Mammary epithelial cell (primary cell): ENCODE results near the gene PARVA.

Experiments used
- EZH2 ChIP-seq: IDR thresholded peaks from 2 replicates; pipeline ENCODE4 v1.6.1; 2012; ENCODE audit warnings: low read length, inconsistent platforms, borderline replicate concordance
- TF ChIP-seq, protein P1 (sequence below), 2 donors: IDR thresholded peaks in 1 of 2; conservative IDR thresholded peaks in 1 of 2; 2 replicates each; pipeline ENCODE4 v1.5.1; 2011 to 2012; ENCODE audit warnings: inconsistent platforms in 2 of 2, low read length in 2 of 2, mild to moderate bottlenecking in 2 of 2, control low read depth in 1 of 2, low read depth in 1 of 2; ENCODE audit not compliant: insufficient read depth in 1 of 2; ENCODE audit errors: extremely low read depth in 1 of 2

DNA sequence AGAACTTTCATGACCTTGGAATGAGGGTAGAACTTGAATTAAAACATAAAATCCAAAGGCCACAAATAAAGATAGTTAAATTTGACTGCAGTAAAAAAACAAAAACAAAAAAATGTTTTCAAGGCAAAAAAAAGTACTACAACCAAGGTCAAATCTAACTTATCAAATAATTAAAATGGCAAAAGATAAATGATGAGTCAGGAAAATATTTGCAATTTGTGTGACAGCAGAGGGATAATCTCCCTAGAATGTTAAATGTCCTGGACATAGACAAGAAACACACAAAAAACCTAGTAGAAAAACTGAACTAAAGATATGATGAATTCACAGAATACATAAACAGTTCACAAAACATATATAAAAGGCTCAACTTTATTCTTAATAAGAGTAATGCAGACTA lies 186.6 kb downstream of the PARVA start:
- TF ChIP-seq, protein P1, sequence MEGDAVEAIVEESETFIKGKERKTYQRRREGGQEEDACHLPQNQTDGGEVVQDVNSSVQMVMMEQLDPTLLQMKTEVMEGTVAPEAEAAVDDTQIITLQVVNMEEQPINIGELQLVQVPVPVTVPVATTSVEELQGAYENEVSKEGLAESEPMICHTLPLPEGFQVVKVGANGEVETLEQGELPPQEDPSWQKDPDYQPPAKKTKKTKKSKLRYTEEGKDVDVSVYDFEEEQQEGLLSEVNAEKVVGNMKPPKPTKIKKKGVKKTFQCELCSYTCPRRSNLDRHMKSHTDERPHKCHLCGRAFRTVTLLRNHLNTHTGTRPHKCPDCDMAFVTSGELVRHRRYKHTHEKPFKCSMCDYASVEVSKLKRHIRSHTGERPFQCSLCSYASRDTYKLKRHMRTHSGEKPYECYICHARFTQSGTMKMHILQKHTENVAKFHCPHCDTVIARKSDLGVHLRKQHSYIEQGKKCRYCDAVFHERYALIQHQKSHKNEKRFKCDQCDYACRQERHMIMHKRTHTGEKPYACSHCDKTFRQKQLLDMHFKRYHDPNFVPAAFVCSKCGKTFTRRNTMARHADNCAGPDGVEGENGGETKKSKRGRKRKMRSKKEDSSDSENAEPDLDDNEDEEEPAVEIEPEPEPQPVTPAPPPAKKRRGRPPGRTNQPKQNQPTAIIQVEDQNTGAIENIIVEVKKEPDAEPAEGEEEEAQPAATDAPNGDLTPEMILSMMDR (conservative IDR thresholded peaks at IDR 0.05 in 1 of 2, IDR thresholded peaks at IDR 0.05 in 1 of 2; ENCODE audit: extremely low read depth in 1 of 2, insufficient read depth in 1 of 2, low read depth in 1 of 2, low read length in 2 of 2) = no peak
- no peak for TF ChIP-seq EZH2
